ENCODE data around the gene LIX1L.

- no peak for TF ChIP-seq EZH2 (IDR thresholded peaks at IDR 0.05)
- TF ChIP-seq POLR2AphosphoS5 (IDR thresholded peaks at IDR 0.05; ENCODE audit: low read depth, low read length): no peak
- TF ChIP-seq CTCF (IDR thresholded peaks at IDR 0.05 in 2 of 3, conservative IDR thresholded peaks at IDR 0.05 in 1 of 3; ENCODE audit: borderline replicate concordance in 1 of 3, insufficient read depth in 1 of 3, low read depth in 2 of 3, low read length in 2 of 3): no peak
- TF ChIP-seq POLR2A (IDR thresholded peaks at IDR 0.05; ENCODE audit: borderline replicate concordance, extremely low read depth, insufficient read depth, insufficient read length): no peak
- no peak for TF ChIP-seq TCF7L2 (IDR thresholded peaks at IDR 0.05; ENCODE audit: borderline replicate concordance, extremely low read depth, insufficient read depth, insufficient read length)
These were observed 13.3 kb downstream of the LIX1L start for GRCh38 chr1:145944532-145944931.

All from HCT116 (cell line).